Measurements from ENCODE around the gene PRR33. TPM values are rescaled to one million over a fixed set of nuclear protein-coding genes. Genes with fewer than 3 reads are reported as not detected.

Gene PRR33
- total RNA-seq, 2 experiments from 2014 or later = 0.16 to 0.20 TPM

GRCh38 chr11:1855886-1856265 is 35.8 kb downstream of the PRR33 start:
- ChIA-PET POLR2A (interaction anchor here (0.8 to 7.5 kb wide), 4 partner anchors 10 to 57 kb away, joined by 3 to 81 read pairs (median 12); partner anchors contain the start of gene PRR33), CTCF (interaction anchor here (0.9 to 2.2 kb wide), 5 partner anchors 14 to 66 kb away, joined by 3 to 8 read pairs (median 4); no protein-coding TSS in a partner anchor)
- peak overlapping the region; percentile 62 for H3K27ac Mint-ChIP-seq
- intact Hi-C loops (cut with micrococcal nuclease) = no loop called here
- H3K9me3 Mint-ChIP-seq = no peaks in the 10 kb centered on the region
- H3K4me1 Mint-ChIP-seq (ENCODE audit: low read depth) = peaks cover 34% of the 10 kb centered on the region
- TF ChIP-seq, protein P1, sequence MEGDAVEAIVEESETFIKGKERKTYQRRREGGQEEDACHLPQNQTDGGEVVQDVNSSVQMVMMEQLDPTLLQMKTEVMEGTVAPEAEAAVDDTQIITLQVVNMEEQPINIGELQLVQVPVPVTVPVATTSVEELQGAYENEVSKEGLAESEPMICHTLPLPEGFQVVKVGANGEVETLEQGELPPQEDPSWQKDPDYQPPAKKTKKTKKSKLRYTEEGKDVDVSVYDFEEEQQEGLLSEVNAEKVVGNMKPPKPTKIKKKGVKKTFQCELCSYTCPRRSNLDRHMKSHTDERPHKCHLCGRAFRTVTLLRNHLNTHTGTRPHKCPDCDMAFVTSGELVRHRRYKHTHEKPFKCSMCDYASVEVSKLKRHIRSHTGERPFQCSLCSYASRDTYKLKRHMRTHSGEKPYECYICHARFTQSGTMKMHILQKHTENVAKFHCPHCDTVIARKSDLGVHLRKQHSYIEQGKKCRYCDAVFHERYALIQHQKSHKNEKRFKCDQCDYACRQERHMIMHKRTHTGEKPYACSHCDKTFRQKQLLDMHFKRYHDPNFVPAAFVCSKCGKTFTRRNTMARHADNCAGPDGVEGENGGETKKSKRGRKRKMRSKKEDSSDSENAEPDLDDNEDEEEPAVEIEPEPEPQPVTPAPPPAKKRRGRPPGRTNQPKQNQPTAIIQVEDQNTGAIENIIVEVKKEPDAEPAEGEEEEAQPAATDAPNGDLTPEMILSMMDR (IDR thresholded peaks at IDR 0.05) = no peak
- peak overlapping the region; percentile 24 for H3K4me3 Mint-ChIP-seq
- no peak for ATAC-seq
- DNase-seq = no peak
- H3K27me3 Mint-ChIP-seq = no peaks in the 10 kb centered on the region
- peaks cover 13% of the 10 kb centered on the region for H3K36me3 Mint-ChIP-seq (ENCODE audit: low read depth)

DNA sequence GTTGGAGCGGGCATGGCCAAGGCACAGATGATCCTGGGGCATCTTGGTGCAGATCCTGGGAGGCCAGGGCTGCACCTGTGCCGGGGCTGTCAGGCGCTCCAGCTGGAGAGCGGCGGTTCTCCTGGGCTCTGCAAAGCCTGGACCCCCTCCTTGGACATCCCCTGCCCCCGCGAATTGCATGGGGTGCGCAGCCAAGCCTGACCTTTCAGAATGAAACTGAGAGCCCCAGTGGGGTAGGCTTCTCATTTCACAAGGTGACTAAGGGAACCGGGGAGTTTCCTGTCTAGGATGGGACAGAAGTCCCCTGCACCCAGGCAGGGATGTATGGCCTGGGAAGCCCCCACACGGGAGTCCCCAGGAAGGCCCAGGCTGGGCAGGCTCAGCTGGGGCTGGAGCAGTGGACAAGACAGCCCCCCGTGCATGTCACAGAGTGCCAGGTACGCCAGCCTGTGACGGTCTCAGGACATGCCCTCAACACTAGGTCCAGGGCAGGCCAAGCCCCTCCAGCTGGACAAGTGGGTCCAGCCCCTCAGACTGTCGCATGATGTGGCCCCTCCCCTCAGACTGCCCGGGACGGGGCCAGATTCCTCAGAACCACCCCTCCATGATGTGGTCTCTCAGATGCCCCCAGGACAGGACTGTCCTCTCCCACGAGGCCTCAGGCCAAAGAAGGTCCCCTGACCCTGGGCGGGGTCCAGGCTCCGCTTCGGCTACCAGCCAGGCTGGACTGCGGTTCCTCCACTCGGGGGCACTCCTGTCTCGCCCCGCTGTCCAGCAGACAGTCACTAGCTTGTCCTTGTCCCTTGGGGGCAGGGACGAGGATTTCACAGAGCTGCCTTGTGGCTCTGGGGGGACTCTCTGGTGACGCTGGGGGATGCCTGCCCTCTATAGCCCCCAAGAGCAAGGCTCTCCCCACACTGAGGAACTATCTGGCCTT is 36.5 kb downstream of the PRR33 start:
- peak overlapping the region; percentile 86 for H3K4me3 Mint-ChIP-seq
- peaks cover 41% of the 10 kb centered on the region for H3K4me1 Mint-ChIP-seq (ENCODE audit: low read depth)
- DNase-seq (peak; percentile 83), ATAC-seq (peak; percentile 43)
- TF ChIP-seq, protein P1 (IDR thresholded peaks at IDR 0.05) = no peak
- POLR2A ChIA-PET = interaction anchor here (0.8 to 7.5 kb wide), 7 partner anchors 9 to 93 kb away, joined by 3 to 81 read pairs (median 4); partner anchors contain the start of genes PRR33 and TNNT3
- peak overlapping the region; percentile 75 for H3K27ac Mint-ChIP-seq
- CTCF ChIA-PET = interaction anchor here (0.9 to 2.2 kb wide), 7 partner anchors 14 to 161 kb away, joined by 3 to 8 read pairs (median 3); no protein-coding TSS in a partner anchor
- peaks cover 13% of the 10 kb centered on the region for H3K36me3 Mint-ChIP-seq (ENCODE audit: low read depth)
- intact Hi-C loops (cut with micrococcal nuclease) = no loop called here
- no peaks in the 10 kb centered on the region for H3K27me3 Mint-ChIP-seq
- H3K9me3 Mint-ChIP-seq = no peaks in the 10 kb centered on the region

- intact Hi-C loops (cut with micrococcal nuclease) = no loop called here
- ChIA-PET CTCF (interaction anchor here (0.6 to 5.2 kb wide), 10 partner anchors 15 to 297 kb away, joined by 3 to 32 read pairs (median 4); no protein-coding TSS in a partner anchor), POLR2A (interaction anchor here (0.6 to 7.5 kb wide), 10 partner anchors 8 to 245 kb away, joined by 3 to 81 read pairs (median 6); partner anchors contain the start of genes PRR33 and TNNT3)
- Mint-ChIP-seq H3K27me3 (no peaks in the 10 kb centered on the region), H3K27ac (peak overlapping the region; percentile 95), H3K4me3 (peak overlapping the region; percentile 86), H3K9me3 (no peaks in the 10 kb centered on the region), H3K4me1 (ENCODE audit: low read depth) (peaks cover 48% of the 10 kb centered on the region), H3K36me3 (ENCODE audit: low read depth) (peaks cover 13% of the 10 kb centered on the region)
- ATAC-seq (peak; percentile 12), DNase-seq (peak; percentile 63)
- TF ChIP-seq, protein P1 (IDR thresholded peaks at IDR 0.05) = no peak
Observed at GRCh38 chr11:1854132-1854948, 37.4 kb downstream of the PRR33 start.

- ChIA-PET CTCF (interaction anchor here (0.6 to 5.2 kb wide), 13 partner anchors 14 to 298 kb away, joined by 3 to 32 read pairs (median 5); partner anchors contain the start of gene TNNI2), POLR2A (interaction anchor here (1.1 to 7.5 kb wide), 8 partner anchors 9 to 224 kb away, joined by 3 to 81 read pairs (median 8); partner anchors contain the start of gene PRR33)
- intact Hi-C loops (cut with micrococcal nuclease) = no loop called here
- H3K4me1 Mint-ChIP-seq (ENCODE audit: low read depth) = peaks cover 53% of the 10 kb centered on the region
- peak overlapping the region; percentile 95 for H3K27ac Mint-ChIP-seq
- ATAC-seq (no peak), DNase-seq (peak; percentile 53)
- H3K9me3 Mint-ChIP-seq = no peaks in the 10 kb centered on the region
- peaks cover 13% of the 10 kb centered on the region for H3K36me3 Mint-ChIP-seq (ENCODE audit: low read depth)
- no peaks in the 10 kb centered on the region for H3K27me3 Mint-ChIP-seq
- H3K4me3 Mint-ChIP-seq = peak overlapping the region; percentile 86
- TF ChIP-seq, protein P1 (IDR thresholded peaks at IDR 0.05) = no peak
Observed at GRCh38 chr11:1853376-1854131, 38.1 kb downstream of the PRR33 start.

Measured in activated CD8-positive, alpha-beta T cell treated with anti-CD3 and anti-CD28 coated beads for 36 hours (primary cell).